Astrocyte of the cerebellum (primary cell): Measurements from ENCODE around the gene LMNA.
"Not testable (repeated sequence)": the region's sequence is repeated elsewhere in the genome, so short reads cannot be mapped to it uniquely, and the experiment has no call there.

Experiments used
- DNase-seq: peaks from one replicate; pipeline ENCODE4 v3.0.0-alpha.2; 2011; ENCODE audit warnings: low read depth
- H3K4me3 ChIP-seq: 2 replicates; pipeline ENCODE4 v1.5.1; 2011; ENCODE audit warnings: mild to moderate bottlenecking, low read depth, low read length, moderate library complexity
- in situ Hi-C: cut with HindIII; loops from 2 replicates; pipeline ENCODE4 v1.10.0; 2017; ENCODE audit warnings: low sequenced_read_pairs
- TF ChIP-seq, protein P1 (sequence below): IDR thresholded peaks from 2 replicates; pipeline ENCODE4 v1.5.1; 2012; ENCODE audit warnings: low read length, low read depth, moderate library complexity, mild to moderate bottlenecking; ENCODE audit errors: missing control alignments

Gene LMNA

DNA sequence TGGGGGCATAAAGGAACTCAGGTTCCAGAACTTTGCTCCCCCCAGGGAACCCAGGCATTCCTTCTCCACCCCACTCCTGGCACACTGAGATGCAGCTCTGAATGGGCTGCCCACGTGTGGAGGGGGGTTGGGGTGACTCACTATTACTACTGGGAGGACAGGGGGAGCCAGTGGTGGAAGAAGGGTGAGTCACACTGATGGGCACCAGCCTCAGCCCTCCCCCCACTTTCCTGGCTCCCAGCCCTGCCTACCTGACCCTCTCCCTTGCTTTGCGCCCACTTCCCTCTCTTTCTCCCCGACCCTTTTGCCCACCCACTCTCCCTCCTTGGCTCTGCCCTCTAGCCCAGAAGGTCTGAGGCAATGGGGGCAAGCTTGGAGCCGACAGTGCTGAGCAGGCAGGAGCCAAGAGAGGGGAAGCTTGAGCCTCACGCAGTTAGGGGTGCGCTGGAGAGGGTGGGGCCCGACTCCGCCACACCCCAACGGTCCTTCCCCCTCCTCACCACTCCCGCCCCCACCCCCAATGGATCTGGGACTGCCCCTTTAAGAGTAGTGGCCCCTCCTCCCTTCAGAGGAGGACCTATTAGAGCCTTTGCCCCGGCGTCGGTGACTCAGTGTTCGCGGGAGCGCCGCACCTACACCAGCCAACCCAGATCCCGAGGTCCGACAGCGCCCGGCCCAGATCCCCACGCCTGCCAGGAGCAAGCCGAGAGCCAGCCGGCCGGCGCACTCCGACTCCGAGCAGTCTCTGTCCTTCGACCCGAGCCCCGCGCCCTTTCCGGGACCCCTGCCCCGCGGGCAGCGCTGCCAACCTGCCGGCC is at the start of gene LMNA:
TSS of gene LMNA (plus strand) at position 611 of the 818 bp plus-strand sequence. CDS start 208 bp downstream, outside the sequence.
- H3K4me3 ChIP-seq: peak within 1 kb of the TSS; percentile 100
- TF ChIP-seq, protein P1, sequence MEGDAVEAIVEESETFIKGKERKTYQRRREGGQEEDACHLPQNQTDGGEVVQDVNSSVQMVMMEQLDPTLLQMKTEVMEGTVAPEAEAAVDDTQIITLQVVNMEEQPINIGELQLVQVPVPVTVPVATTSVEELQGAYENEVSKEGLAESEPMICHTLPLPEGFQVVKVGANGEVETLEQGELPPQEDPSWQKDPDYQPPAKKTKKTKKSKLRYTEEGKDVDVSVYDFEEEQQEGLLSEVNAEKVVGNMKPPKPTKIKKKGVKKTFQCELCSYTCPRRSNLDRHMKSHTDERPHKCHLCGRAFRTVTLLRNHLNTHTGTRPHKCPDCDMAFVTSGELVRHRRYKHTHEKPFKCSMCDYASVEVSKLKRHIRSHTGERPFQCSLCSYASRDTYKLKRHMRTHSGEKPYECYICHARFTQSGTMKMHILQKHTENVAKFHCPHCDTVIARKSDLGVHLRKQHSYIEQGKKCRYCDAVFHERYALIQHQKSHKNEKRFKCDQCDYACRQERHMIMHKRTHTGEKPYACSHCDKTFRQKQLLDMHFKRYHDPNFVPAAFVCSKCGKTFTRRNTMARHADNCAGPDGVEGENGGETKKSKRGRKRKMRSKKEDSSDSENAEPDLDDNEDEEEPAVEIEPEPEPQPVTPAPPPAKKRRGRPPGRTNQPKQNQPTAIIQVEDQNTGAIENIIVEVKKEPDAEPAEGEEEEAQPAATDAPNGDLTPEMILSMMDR: no peak
- peak; percentile 88 for DNase-seq
- in situ Hi-C loops: no loop called here

DNA sequence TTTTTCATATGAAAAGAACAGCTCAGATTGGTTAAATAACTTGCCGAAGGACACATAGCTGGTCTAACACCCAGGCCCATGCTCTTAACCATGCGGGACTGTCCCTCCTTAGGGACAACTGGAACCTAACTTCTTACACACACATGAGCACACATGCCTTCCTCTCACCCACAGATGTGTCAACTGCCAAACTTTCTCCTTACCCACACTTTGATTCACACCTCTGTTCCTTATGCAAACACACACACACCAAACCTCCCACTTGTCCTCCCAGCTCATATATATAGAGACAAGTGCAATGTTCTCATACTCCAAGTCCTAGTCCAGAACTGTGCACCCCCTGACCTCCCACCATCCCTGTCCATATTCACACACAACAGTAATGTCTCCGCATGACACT is 49.3 kb upstream of the LMNA start:
- TF ChIP-seq, protein P1: no peak
- in situ Hi-C loops: no loop called here
- H3K4me3 ChIP-seq: no peak overlapping the region
- no peak for DNase-seq

DNA sequence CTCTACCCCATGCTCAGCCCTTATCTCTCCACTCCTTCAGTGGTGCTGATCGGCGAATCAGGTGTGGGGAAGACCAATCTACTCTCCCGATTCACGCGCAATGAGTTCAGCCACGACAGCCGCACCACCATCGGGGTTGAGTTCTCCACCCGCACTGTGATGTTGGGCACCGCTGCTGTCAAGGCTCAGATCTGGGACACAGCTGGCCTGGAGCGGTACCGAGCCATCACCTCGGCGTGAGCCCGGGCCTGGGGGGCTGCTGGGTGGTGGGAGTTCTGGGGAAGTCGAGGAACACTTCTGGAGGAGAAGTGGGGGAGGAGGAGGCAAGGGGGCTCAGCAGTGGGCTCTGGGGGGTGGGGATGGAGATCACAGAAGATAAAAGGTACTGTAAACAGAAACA is 48.6 kb upstream of the LMNA start:
- DNase-seq: no peak
- in situ Hi-C loops: no loop called here
- TF ChIP-seq, protein P1: no peak
- H3K4me3 ChIP-seq: no peak overlapping the region

DNA sequence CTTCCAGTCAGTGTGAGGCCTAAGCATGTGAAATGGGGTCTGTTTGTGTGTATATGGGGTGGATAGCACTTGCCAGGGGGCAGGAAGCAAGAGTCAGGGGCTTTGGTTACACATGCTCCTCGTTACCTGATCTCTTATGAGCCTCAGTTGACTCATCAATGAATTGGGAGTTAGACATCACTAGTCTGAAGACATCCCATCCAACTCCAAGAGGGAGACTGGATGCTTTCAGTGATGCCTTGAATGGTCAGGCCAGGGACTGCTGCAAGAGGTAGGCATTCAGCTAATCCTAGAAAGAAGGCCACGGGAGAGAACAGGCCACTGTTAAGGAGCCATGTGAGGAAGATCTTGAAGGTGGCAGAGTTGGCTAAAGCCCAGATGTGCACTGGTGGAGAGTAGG is 47.2 kb upstream of the LMNA start:
- in situ Hi-C loops: no loop called here
- TF ChIP-seq, protein P1: no peak
- no peak overlapping the region for H3K4me3 ChIP-seq
- no peak for DNase-seq

DNA sequence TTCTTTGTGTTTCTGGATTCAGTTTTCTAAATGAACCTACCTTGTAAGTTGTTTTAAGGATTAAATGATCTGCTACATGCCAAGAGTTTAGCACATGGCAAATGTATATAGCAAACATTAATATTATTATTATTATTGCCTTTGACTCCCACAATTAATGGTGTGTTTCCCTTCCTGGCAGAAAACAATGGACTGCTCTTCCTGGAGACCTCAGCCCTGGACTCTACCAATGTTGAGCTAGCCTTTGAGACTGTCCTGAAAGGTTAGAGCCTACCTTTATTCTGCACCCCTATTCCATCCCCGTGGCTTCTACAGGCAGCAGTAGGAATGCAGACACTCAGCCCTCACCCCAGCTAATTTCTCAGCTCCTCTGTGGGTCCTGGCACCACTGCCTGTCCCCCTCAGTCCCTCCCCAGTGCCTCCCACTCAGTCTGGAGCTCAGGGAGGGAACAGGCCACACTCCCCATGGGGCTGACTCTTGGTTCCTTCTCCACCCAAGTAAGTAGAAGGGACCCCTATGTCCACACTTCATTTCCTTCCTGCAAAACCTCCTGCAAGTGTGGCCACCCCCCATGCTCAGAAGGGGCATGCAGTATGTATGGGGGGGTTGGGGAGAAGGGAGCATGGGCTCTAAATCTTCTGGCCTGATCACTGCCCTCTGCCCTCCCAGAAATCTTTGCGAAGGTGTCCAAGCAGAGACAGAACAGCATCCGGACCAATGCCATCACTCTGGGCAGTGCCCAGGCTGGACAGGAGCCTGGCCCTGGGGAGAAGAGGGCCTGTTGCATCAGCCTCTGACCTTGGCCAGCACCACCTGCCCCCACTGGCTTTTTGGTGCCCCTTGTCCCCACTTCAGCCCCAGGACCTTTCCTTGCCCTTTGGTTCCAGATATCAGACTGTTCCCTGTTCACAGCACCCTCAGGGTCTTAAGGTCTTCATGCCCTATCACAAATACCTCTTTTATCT is 44.7 kb upstream of the LMNA start:
- in situ Hi-C loops: no loop called here
- DNase-seq: no peak
- H3K4me3 ChIP-seq: no peak overlapping the region
- TF ChIP-seq, protein P1: no peak

DNA sequence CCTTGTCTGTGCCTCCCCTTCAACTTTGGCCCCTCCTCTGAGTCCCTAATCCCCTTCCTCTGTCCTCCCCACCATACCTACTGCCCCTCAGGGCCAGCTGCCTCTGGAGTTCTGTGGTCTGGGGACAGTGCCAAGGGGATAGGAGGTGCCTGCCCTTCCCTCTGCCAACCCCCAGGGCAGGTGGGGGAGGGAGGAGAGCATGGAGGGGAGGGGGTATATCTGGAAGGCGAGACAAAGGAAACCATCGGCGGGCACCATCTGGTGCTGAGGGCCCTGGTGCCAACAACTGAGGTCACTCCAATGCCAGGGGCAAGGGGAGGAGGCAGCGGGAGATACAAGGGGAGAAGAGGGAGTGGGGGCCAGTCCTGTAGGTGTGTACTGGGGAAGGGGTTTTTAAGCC is 44.0 kb upstream of the LMNA start:
- no peak overlapping the region for H3K4me3 ChIP-seq
- DNase-seq: no peak
- TF ChIP-seq, protein P1: no peak
- in situ Hi-C loops: no loop called here

DNA sequence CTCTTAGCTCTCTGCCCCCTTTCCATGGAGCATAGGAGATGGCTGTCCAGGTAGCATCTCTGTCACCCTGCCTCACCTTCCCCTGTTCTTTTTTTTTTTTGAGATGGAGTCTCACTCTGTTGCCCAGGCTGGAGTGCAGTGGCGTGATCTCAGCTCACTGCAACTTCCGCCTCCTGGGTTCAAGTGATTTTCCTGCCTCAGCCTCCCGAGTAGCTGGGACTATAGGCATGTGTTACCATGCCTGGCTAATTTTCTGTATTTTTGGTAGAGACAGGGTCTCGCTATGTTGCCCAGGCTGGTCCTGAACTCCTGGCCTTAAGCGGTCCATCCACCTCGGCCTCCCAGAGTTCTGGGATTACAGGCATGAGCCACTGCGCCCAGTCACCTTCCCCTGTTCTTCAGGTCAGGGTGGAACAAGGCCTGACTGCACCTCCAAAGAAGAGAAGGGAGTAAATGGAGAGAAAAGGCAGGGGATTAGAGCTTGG is 43.1 kb upstream of the LMNA start:
- H3K4me3 ChIP-seq, in situ Hi-C loops, DNase-seq: not testable (repeated sequence)
